Astrocyte (in vitro differentiated cells and primary cell): ENCODE data around the gene C13orf46. TPM values are rescaled to one million over a fixed set of nuclear protein-coding genes. Genes with fewer than 3 reads are reported as not detected.

Experiments used
- DNase-seq: peaks from one replicate; pipeline ENCODE4 v3.0.0-alpha.2; 2010; ENCODE audit warnings: low read depth
- FAIRE-seq: peaks from 2 replicates; lab custom pipeline; 2011; peaks lifted over from hg19 to GRCh38; lab: Jason Lieb, UNC
- H2AFZ ChIP-seq: 2 replicates; pipeline ENCODE4 v1.6.0; 2012; ENCODE audit warnings: low read depth, low read length, inconsistent platforms
- H3K27ac ChIP-seq: 2 replicates; pipeline ENCODE4 v1.5.1; 2011; ENCODE audit warnings: low read depth, low read length, inconsistent platforms
- H3K27me3 ChIP-seq: 2 replicates; pipeline ENCODE4 v1.6.0; 2011; ENCODE audit warnings: low read length, inconsistent platforms; ENCODE audit not compliant: insufficient read depth
- H3K36me3 ChIP-seq: 2 replicates; pipeline ENCODE4 v1.5.1; 2011; ENCODE audit warnings: low read length, inconsistent platforms; ENCODE audit not compliant: insufficient read depth
- H3K4me1 ChIP-seq: 2 replicates; pipeline ENCODE4 v1.5.1; 2011; ENCODE audit warnings: low read length, inconsistent platforms; ENCODE audit not compliant: insufficient read depth
- H3K4me2 ChIP-seq: 2 replicates; pipeline ENCODE4 v1.6.0; 2012; ENCODE audit warnings: low read length, inconsistent platforms
- H3K4me3 ChIP-seq: 2 replicates; pipeline ENCODE4 v1.5.1; 2011; ENCODE audit warnings: low read depth, mild to moderate bottlenecking, low read length, inconsistent platforms; ENCODE audit not compliant: insufficient read depth
- H3K79me2 ChIP-seq: 2 replicates; pipeline ENCODE4 v1.6.0; 2012; ENCODE audit warnings: mild to moderate bottlenecking, low read length, inconsistent platforms; ENCODE audit not compliant: insufficient read depth
- H3K9ac ChIP-seq: 2 replicates; pipeline ENCODE4 v1.6.0; 2012; ENCODE audit warnings: mild to moderate bottlenecking, low read length, inconsistent platforms
- H3K9me3 ChIP-seq: 2 replicates; pipeline ENCODE4 v1.5.1; 2012; ENCODE audit warnings: low read depth, mild to moderate bottlenecking, low read length, inconsistent platforms; ENCODE audit not compliant: insufficient read depth
- H4K20me1 ChIP-seq: 2 replicates; pipeline ENCODE4 v1.6.0; 2012; ENCODE audit warnings: low read length, inconsistent platforms; ENCODE audit not compliant: insufficient read depth
- H3K27ac Mint-ChIP-seq: one replicate; pipeline ENCODE4 v1.8.0; 2021; ENCODE audit warnings: mild to moderate bottlenecking, mixed read lengths; ENCODE audit not compliant: unreplicated experiment
- H3K27me3 Mint-ChIP-seq: one replicate; pipeline ENCODE4 v1.8.0; 2021; ENCODE audit warnings: low read depth, mixed read lengths; ENCODE audit not compliant: unreplicated experiment
- H3K36me3 Mint-ChIP-seq: one replicate; pipeline ENCODE4 v1.8.0; 2021; ENCODE audit warnings: low read depth, mixed read lengths; ENCODE audit not compliant: unreplicated experiment
- H3K4me1 Mint-ChIP-seq: one replicate; pipeline ENCODE4 v1.8.0; 2021; ENCODE audit warnings: low read depth, mixed read lengths; ENCODE audit not compliant: unreplicated experiment
- H3K4me3 Mint-ChIP-seq: one replicate; pipeline ENCODE4 v1.8.0; 2021; ENCODE audit warnings: mild to moderate bottlenecking, moderate library complexity, mixed read lengths; ENCODE audit not compliant: unreplicated experiment
- H3K9me3 Mint-ChIP-seq: one replicate; pipeline ENCODE4 v1.8.0; 2021; ENCODE audit warnings: mild to moderate bottlenecking, mixed read lengths; ENCODE audit not compliant: unreplicated experiment
- CTCF ChIP-seq: IDR thresholded peaks from 2 replicates; pipeline ENCODE4 v1.5.1; 2011; ENCODE audit warnings: low read depth, mild to moderate bottlenecking, inconsistent platforms, low read length, moderate library complexity; ENCODE audit not compliant: insufficient read depth
- EZH2 ChIP-seq: IDR thresholded peaks from 2 replicates; pipeline ENCODE4 v1.6.1; 2012; ENCODE audit warnings: mild to moderate bottlenecking, low read length, inconsistent platforms; ENCODE audit not compliant: insufficient read depth
- total RNA-seq: library from RNA; stranded (reverse); gene quantifications from 2 replicates; pipeline ENCODE4 v1.2.1, GENCODE V29; 2021

C13orf46 gene
- total RNA-seq, 1 donor from 2014 or later, result 5.0 TPM

- Histone ChIP-seq H3K4me3 (no peak overlapping the region), H3K9me3 (peaks cover 10% of the 10 kb centered on the region), H3K79me2 (no peaks in the 10 kb centered on the region), H3K4me1 (no peaks in the 10 kb centered on the region), H3K27me3 (no peaks in the 10 kb centered on the region), H3K4me2 (no peak overlapping the region), H3K27ac (no peak overlapping the region), H4K20me1 (no peaks in the 10 kb centered on the region), H3K36me3 (no peaks in the 10 kb centered on the region), H2AFZ (no peak overlapping the region), H3K9ac (no peak overlapping the region)
- Mint-ChIP-seq H3K27me3 (peaks cover 5% of the 10 kb centered on the region), H3K36me3 (peaks cover 9% of the 10 kb centered on the region), H3K4me3 (no peak overlapping the region), H3K9me3 (peaks cover 14% of the 10 kb centered on the region), H3K4me1 (no peaks in the 10 kb centered on the region), H3K27ac (no peak overlapping the region)
- FAIRE-seq, result no peak
- TF ChIP-seq EZH2 (no peak), CTCF (no peak)
- DNase-seq, result no peak
Measured at GRCh38 chr13:113920606-113921286, 53.1 kb downstream of the C13orf46 start.

GRCh38 chr13:113919761-113920559 lies 53.9 kb downstream of the C13orf46 start:
- H3K36me3 ChIP-seq, result no peaks in the 10 kb centered on the region
- H3K4me2 ChIP-seq, result no peak overlapping the region
- no peaks in the 10 kb centered on the region for H3K79me2 ChIP-seq
- Mint-ChIP-seq H3K27ac (no peak overlapping the region), H3K4me1 (no peaks in the 10 kb centered on the region), H3K4me3 (no peak overlapping the region), H3K36me3 (peaks cover 6% of the 10 kb centered on the region), H3K27me3 (peaks cover 5% of the 10 kb centered on the region), H3K9me3 (peaks cover 11% of the 10 kb centered on the region)
- no peak overlapping the region for H3K27ac ChIP-seq
- H3K4me1 ChIP-seq, result no peaks in the 10 kb centered on the region
- no peak overlapping the region for H3K9ac ChIP-seq
- TF ChIP-seq CTCF (no peak), EZH2 (no peak)
- FAIRE-seq (no peak), DNase-seq (no peak)
- H3K4me3 ChIP-seq, result no peak overlapping the region
- no peaks in the 10 kb centered on the region for H3K27me3 ChIP-seq
- H3K9me3 ChIP-seq, result peaks cover 10% of the 10 kb centered on the region
- H2AFZ ChIP-seq, result no peak overlapping the region
- no peaks in the 10 kb centered on the region for H4K20me1 ChIP-seq
